Mononuclear cell (primary cell): ENCODE measurements around the gene ZNF566. TPM values are rescaled to one million over a fixed set of nuclear protein-coding genes. Genes with fewer than 3 reads are reported as not detected.

Experiments used
- H3K27me3 ChIP-seq: 2 replicates; pipeline ENCODE4 v1.6.0; 2011; ENCODE audit warnings: low read length, control low read depth; ENCODE audit not compliant: insufficient read depth
- H3K4me1 ChIP-seq: 2 replicates; pipeline ENCODE4 v1.5.1; 2011; ENCODE audit warnings: mild to moderate bottlenecking, low read length, control low read depth; ENCODE audit not compliant: insufficient read depth
- H3K4me3 ChIP-seq: 2 replicates; pipeline ENCODE4 v1.5.1; 2011; ENCODE audit warnings: mild to moderate bottlenecking, low read length, moderate library complexity
- H3K9me3 ChIP-seq: 2 replicates; pipeline ENCODE4 v1.5.1; 2011; ENCODE audit warnings: low read depth, mild to moderate bottlenecking, control low read depth, low read length
- total RNA-seq: library from RNA; depleted of rRNA; stranded (reverse); fragments of >200 nt; gene quantifications from one replicate; pipeline ENCODE4 v1.2.3, GENCODE V29; 2012

ZNF566 gene
- total RNA-seq, 1 donor = 8.5 TPM

DNA sequence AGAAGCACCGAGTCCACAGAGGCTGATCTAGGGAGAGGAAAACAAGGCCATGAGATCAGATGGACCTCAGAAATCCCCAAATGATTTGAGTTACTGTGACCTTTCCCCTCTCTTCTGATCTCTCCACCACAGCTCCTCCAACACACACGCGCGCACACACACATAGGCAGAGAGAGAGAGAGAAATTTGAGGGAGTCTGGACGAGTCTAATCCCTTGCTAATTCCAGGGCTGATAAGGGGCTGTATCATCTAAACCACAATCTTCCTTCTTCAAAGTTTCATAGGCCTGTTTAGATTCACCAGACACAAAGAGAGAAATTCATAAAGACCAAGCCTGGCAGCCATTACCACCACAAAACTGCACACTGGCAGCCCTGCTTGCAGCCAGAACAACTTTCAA, 79.5 kb downstream of the ZNF566 start:
- Histone ChIP-seq H3K27me3 (no peaks in the 10 kb centered on the region), H3K4me1 (no peaks in the 10 kb centered on the region), H3K4me3 (no peak overlapping the region), H3K9me3 (peaks cover 26% of the 10 kb centered on the region)

DNA sequence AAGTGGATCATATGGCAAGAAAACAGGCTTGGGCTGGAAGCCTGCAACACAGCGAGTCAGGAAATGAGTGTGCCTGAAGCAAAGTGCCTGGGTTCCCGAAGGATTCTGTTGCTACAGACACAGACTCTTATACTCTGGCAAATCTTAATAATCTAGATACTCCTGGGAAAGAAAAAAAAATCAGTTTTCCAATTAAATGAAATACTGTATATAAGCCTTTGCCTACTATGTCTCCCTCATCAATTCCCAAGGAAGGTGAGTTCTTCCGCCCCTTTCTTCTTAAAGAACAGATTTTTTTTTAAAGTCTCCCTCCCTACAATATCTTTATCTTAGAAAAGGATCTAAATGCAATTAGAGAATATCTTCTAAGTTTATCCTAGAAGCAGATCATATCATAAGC, 81.3 kb downstream of the ZNF566 start:
- Histone ChIP-seq H3K27me3 (no peaks in the 10 kb centered on the region), H3K9me3 (peaks cover 26% of the 10 kb centered on the region), H3K4me3 (no peak overlapping the region), H3K4me1 (no peaks in the 10 kb centered on the region)

DNA sequence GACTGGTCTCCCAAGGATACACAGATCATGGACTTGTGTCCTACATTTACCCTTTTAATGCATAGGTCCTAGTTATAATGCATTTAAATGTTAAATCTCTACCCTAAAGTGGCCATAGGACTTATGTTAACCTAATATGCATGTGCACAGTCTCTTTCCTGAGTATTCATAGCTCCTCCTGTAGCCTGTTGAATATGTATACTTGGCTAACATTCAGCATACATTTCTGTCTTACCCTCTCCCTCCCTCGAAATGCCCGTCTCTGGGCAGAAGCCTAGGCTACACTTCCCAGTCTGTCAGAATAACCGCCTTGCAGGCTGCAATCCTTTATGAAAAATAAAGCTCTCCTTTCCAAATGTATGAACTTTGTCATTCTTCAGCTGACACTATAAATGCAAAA, 84.9 kb downstream of the ZNF566 start:
- peaks cover 5% of the 10 kb centered on the region for H3K4me1 ChIP-seq
- H3K4me3 ChIP-seq = no peak overlapping the region
- no peaks in the 10 kb centered on the region for H3K27me3 ChIP-seq
- H3K9me3 ChIP-seq = peaks cover 32% of the 10 kb centered on the region

DNA sequence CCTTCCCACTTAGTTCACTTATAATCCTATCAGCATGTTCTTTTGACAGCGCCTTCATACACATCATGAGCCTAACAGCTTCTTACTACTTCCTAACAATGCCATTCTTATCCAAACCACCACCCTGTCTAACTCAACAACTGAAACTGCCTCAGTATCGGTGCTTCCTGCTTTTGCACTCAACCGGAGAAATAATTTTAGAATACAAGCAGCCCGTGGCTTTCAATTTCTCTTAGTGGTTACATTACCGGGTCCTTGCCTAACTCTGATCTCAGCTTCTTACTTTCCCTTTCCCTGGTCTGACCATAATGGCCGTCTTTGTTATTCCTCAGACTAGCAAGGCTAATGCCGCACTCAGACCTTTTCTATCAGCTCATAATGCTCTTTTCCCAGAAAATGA, 87.9 kb downstream of the ZNF566 start:
- Histone ChIP-seq H3K27me3 (no peaks in the 10 kb centered on the region), H3K4me3 (no peak overlapping the region), H3K9me3 (peaks cover 25% of the 10 kb centered on the region), H3K4me1 (peaks cover 5% of the 10 kb centered on the region)

DNA sequence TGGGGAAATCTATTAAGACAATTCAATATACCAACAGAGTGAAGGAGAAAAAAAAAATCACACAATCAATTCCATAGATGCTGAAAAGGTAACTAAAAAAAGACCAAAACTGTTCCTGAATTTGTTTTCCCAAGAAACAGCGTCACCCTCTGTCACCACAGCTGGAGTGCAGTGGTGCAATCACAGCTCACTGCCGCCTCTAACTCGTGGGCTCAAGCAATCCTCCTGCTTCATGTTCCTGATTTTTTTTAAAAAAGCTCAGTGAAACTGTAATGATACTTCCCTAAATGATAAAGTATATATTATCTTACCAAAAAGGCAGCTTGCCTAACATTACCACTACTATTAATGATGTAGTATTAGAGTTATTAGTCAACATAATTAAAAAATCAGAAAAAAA, 90.8 kb downstream of the ZNF566 start:
- Histone ChIP-seq H3K4me1 (peaks cover 5% of the 10 kb centered on the region), H3K27me3 (no peaks in the 10 kb centered on the region), H3K9me3 (peaks cover 38% of the 10 kb centered on the region), H3K4me3 (no peak overlapping the region)

Other genes with a start within 250 kb of the ZNF566 start
- 4.4 TPM for gene ZFP14, start 110.4 kb downstream of the ZNF566 start, total RNA-seq
- 4.5 TPM for gene ZFP82, start 70.9 kb downstream of the ZNF566 start, total RNA-seq
- gene ZNF260, start 38.7 kb upstream of the ZNF566 start, total RNA-seq = 11.2 TPM
- gene ZNF529, start 83.7 kb upstream of the ZNF566 start, total RNA-seq = 23.6 TPM
- 5.5 TPM for gene ZNF382, start 115.8 kb upstream of the ZNF566 start, total RNA-seq
- 14.5 TPM for gene ZNF461, start 177.3 kb upstream of the ZNF566 start, total RNA-seq
- 15.0 TPM for gene ZNF567, start 198.1 kb upstream of the ZNF566 start, total RNA-seq